HEK293 (cell line): ENCODE data around the gene CCDC12.

ENCODE experiments used
- ATF2 ChIP-seq: fragments of 450-650 bp; formaldehyde crosslinking; IDR thresholded peaks from 2 replicates; pipeline ENCODE4 v1.5.1; 2016; ENCODE audit warnings: missing biosample characterization, missing genetic modification characterization, low read depth
- CTCF ChIP-seq: fragments of 450-650 bp; formaldehyde crosslinking; IDR thresholded peaks from 2 replicates; pipeline ENCODE4 v1.5.1; 2016; ENCODE audit warnings: missing biosample characterization, missing genetic modification characterization
- HIC1 ChIP-seq: fragments of 450-650 bp; formaldehyde crosslinking; IDR thresholded peaks from 2 replicates; pipeline ENCODE4 v1.5.1; 2016; ENCODE audit warnings: missing biosample characterization, missing genetic modification characterization
- HOXC10 ChIP-seq: sonication (generic); formaldehyde crosslinking; IDR thresholded peaks from 2 replicates; pipeline ENCODE4 v1.8.1; 2023; ENCODE audit warnings: mild to moderate bottlenecking, missing genetic modification reagents
- HOXD13 ChIP-seq: sonication (generic); formaldehyde crosslinking; IDR thresholded peaks from 2 replicates; pipeline ENCODE4 v1.8.0; 2022; ENCODE audit warnings: missing genetic modification reagents, borderline replicate concordance
- ZBTB8A ChIP-seq: fragments of 450-650 bp; formaldehyde crosslinking; IDR thresholded peaks from 2 replicates; pipeline ENCODE4 v1.5.1; 2016; ENCODE audit warnings: missing biosample characterization, missing genetic modification characterization
- ZIC2 ChIP-seq: fragments of 450-650 bp; formaldehyde crosslinking; IDR thresholded peaks from 2 replicates; pipeline ENCODE4 v1.5.1; 2016; ENCODE audit warnings: missing biosample characterization, missing genetic modification characterization
- ZNF114 ChIP-seq: fragments of 450-650 bp; formaldehyde crosslinking; IDR thresholded peaks from 2 replicates; pipeline ENCODE4 v1.5.0; 2017; ENCODE audit warnings: missing biosample characterization, missing genetic modification characterization
- ZNF121 ChIP-seq: fragments of 450-650 bp; formaldehyde crosslinking; IDR thresholded peaks from 2 replicates; pipeline ENCODE4 v1.5.1; 2016; ENCODE audit warnings: missing biosample characterization, missing genetic modification characterization
- ZNF133 ChIP-seq: fragments of 450-650 bp; formaldehyde crosslinking; IDR thresholded peaks from 2 replicates; pipeline ENCODE4 v1.5.1; 2016; ENCODE audit warnings: missing biosample characterization, missing genetic modification characterization
- ZNF24 ChIP-seq: fragments of 450-650 bp; formaldehyde crosslinking; IDR thresholded peaks from 2 replicates; pipeline ENCODE4 v1.5.1; 2016; ENCODE audit warnings: missing biosample characterization, missing genetic modification characterization
- ZNF658 ChIP-seq: fragments of 450-650 bp; formaldehyde crosslinking; IDR thresholded peaks from 2 replicates; pipeline ENCODE4; 2016; ENCODE audit warnings: missing biosample characterization, missing genetic modification characterization

- TF ChIP-seq HOXD13 (CRISPR knock-in tag): no peak
- no peak for TF ChIP-seq ZIC2
- TF ChIP-seq CTCF: no peak
- no peak for TF ChIP-seq HIC1 (tag by site-specific recombination)
- no peak for TF ChIP-seq ZNF658 (tag by site-specific recombination)
- TF ChIP-seq ZNF24: no peak
- TF ChIP-seq ZNF121 (tag by site-specific recombination): no peak
- TF ChIP-seq ZNF114 (tag by site-specific recombination): no peak
- TF ChIP-seq ATF2 (tag by site-specific recombination): no peak
- TF ChIP-seq ZBTB8A (tag by site-specific recombination): no peak
- no peak for TF ChIP-seq ZNF133 (tag by site-specific recombination)
- TF ChIP-seq HOXC10 (CRISPR knock-in tag): no peak
These were observed 40.5 kb downstream of the CCDC12 start for GRCh38 chr3:46935989-46936558.
